Right lobe of liver (tissue), 4 donors: ENCODE results near the gene EEIG1.

Source experiments
- POLR2A ChIP-seq: fragments of 450-650 bp; IDR thresholded peaks from one replicate; pipeline ENCODE4 v1.6.1; 2017; ENCODE audit warnings: antibody characterized with exemption, mild to moderate bottlenecking
- TF ChIP-seq, protein P1 (sequence below), 4 donors: fragments of 200-600 bp in 3 of 4; fragments of 450-650 bp in 1 of 4; IDR thresholded peaks; one replicate each; pipeline versions ENCODE4 v1.5.1 to v1.8.0; 2016 to 2022; ENCODE audit warnings: antibody characterized with exemption in 4 of 4, mild to moderate bottlenecking in 2 of 4
- donor health status: DM: no; HTN: no; CAD: no.
- donor health status: DM: no; HTN: no; CAD: no.
- donor health status: DM: no; HTN: yes; CAD: no.

DNA sequence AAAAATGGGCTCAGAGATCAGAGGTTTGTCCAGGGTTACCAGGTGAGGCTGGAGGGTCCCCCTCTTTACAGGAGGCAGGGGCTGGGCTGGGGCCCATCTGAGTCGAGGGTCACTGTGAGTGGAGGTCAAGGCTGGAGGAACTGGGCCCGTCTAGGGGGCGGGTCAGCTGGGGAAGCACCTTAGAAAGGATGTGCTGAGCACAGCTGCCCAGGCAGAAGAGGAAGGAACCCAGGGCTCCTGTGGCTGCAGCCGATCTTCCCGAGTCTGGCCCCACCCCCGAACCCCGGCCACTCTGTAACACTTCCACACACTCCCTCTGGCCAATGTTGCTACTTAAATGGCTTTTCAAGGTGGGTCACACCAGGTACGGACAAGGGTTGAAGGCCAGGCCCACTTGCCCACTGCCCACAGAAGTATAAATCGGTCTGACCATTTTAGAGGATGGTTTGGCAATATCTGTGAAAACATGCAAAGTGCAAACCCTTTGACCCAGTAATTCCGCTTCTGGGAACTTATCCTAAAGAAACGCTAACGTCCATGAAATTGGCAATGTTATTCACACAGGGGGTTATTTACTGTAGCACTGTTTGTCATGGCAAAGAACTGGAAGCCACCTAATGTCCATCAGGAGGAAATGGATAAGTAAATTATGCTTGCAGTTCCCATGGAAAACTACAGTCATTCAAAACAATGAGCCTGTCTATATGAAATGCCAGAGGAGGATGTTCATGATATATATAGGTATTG, 30.5 kb upstream of the EEIG1 start:
- TF ChIP-seq, protein P1, sequence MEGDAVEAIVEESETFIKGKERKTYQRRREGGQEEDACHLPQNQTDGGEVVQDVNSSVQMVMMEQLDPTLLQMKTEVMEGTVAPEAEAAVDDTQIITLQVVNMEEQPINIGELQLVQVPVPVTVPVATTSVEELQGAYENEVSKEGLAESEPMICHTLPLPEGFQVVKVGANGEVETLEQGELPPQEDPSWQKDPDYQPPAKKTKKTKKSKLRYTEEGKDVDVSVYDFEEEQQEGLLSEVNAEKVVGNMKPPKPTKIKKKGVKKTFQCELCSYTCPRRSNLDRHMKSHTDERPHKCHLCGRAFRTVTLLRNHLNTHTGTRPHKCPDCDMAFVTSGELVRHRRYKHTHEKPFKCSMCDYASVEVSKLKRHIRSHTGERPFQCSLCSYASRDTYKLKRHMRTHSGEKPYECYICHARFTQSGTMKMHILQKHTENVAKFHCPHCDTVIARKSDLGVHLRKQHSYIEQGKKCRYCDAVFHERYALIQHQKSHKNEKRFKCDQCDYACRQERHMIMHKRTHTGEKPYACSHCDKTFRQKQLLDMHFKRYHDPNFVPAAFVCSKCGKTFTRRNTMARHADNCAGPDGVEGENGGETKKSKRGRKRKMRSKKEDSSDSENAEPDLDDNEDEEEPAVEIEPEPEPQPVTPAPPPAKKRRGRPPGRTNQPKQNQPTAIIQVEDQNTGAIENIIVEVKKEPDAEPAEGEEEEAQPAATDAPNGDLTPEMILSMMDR (IDR thresholded peaks at IDR 0.05), result no peak
- TF ChIP-seq POLR2A, result no peak
